Stimulated activated CD8-positive, alpha-beta memory T cell treated with anti-CD3 and anti-CD28 coated beads, Interleukin-2, amount 100 ng/mL, for 48 hours (primary cell): ENCODE data around the gene NDUFC1.
"Not testable (repeated sequence)": the region's sequence is repeated elsewhere in the genome, so short reads cannot be mapped to it uniquely, and the experiment has no call there.

Experiments used
- DNase-seq, 2 donors: peaks; one replicate each; pipeline ENCODE4 v3.0.0-alpha.2; 2020; ENCODE audit warnings: low read depth in 2 of 2

Gene NDUFC1

GRCh38 chr4:139301821-139302611, at the start of gene NDUFC1:
TSS of gene NDUFC1 (minus strand) at chr4:139302477. CDS start at chr4:139295798, 6,679 bp downstream.
- peak; percentile 36 to 45 for DNase-seq

GRCh38 chr4:139337612-139338011, 35.3 kb upstream of the NDUFC1 start:
- no peak for DNase-seq

- DNase-seq: no peak
Observed at GRCh38 chr4:139333046-139333445, 30.8 kb upstream of the NDUFC1 start.

GRCh38 chr4:139331185-139331584, 28.9 kb upstream of the NDUFC1 start:
- DNase-seq: no peak

GRCh38 chr4:139330283-139330682, 28.0 kb upstream of the NDUFC1 start:
- DNase-seq: no peak

GRCh38 chr4:139329665-139330200, 27.5 kb upstream of the NDUFC1 start:
- DNase-seq: no peak

- DNase-seq: no peak
Observed at GRCh38 chr4:139324620-139325019, 22.3 kb upstream of the NDUFC1 start.

GRCh38 chr4:139322541-139322940, 20.3 kb upstream of the NDUFC1 start:
- DNase-seq: not testable (repeated sequence)

GRCh38 chr4:139322070-139322469, 19.8 kb upstream of the NDUFC1 start:
- DNase-seq: not testable (repeated sequence)

- DNase-seq: no peak
Observed at GRCh38 chr4:139319571-139319970, 17.3 kb upstream of the NDUFC1 start.

GRCh38 chr4:139317635-139318034, 15.4 kb upstream of the NDUFC1 start:
- no peak for DNase-seq

- no peak for DNase-seq
Observed at GRCh38 chr4:139316733-139317132, 14.5 kb upstream of the NDUFC1 start.

GRCh38 chr4:139315221-139315675, 13.0 kb upstream of the NDUFC1 start:
- no peak for DNase-seq

- no peak for DNase-seq
Observed at GRCh38 chr4:139314047-139314800, 11.9 kb upstream of the NDUFC1 start.

- DNase-seq: not testable (repeated sequence)
Observed at GRCh38 chr4:139313414-139313813, 11.1 kb upstream of the NDUFC1 start.

GRCh38 chr4:139312552-139313332, 10.5 kb upstream of the NDUFC1 start:
- no peak for DNase-seq

GRCh38 chr4:139311909-139312308, 9.6 kb upstream of the NDUFC1 start:
- no peak for DNase-seq

GRCh38 chr4:139304920-139305319, 2.6 kb upstream of the NDUFC1 start:
- DNase-seq: no peak

- DNase-seq: peak; percentile 93 to 96
Observed at GRCh38 chr4:139301113-139301820, 1.0 kb downstream of the NDUFC1 start, which contains the start of gene NAA15. TSS of gene NAA15 (plus strand) at chr4:139301505. CDS start at chr4:139301778, 273 bp downstream.

- no peak for DNase-seq
Observed at GRCh38 chr4:139300431-139301112, 1.7 kb downstream of the NDUFC1 start.
